H1 (cell line): ENCODE measurements around the gene PDE3A. TPM values are rescaled to one million over a fixed set of nuclear protein-coding genes. Genes with fewer than 3 reads are reported as not detected.

ENCODE experiments used
- BRCA1 ChIP-seq: IDR thresholded peaks from 2 replicates; pipeline ENCODE4 v1.6.1; 2012; ENCODE audit warnings: low read depth, low read length, improper control_type of control experiment
- GTF2F1 ChIP-seq: IDR thresholded peaks from 2 replicates; pipeline ENCODE4 v1.6.1; 2012; ENCODE audit warnings: low read depth, low read length, improper control_type of control experiment, borderline replicate concordance
- POLR2A ChIP-seq, 2 experiments: IDR thresholded peaks; 1 replicate in 1 of 2; 2 replicates in 1 of 2; pipeline ENCODE4 v1.6.1; 2011; ENCODE audit warnings: low read depth in 2 of 2, low read length in 2 of 2, mild to moderate bottlenecking in 2 of 2; ENCODE audit errors: control extremely low read depth in 1 of 2
- RAD21 ChIP-seq, 2 experiments: IDR thresholded peaks in 1 of 2; conservative IDR thresholded peaks in 1 of 2; 2 replicates each; pipeline ENCODE4 v1.6.1; 2011; ENCODE audit warnings: low read depth in 2 of 2, low read length in 2 of 2, improper control_type of control experiment in 1 of 2, inconsistent platforms in 1 of 2, mild to moderate bottlenecking in 1 of 2, moderate library complexity in 1 of 2
- RFX5 ChIP-seq: IDR thresholded peaks from 2 replicates; pipeline ENCODE4 v1.6.1; 2011; ENCODE audit warnings: low read depth, low read length, improper control_type of control experiment, borderline replicate concordance
- polyA plus RNA-seq, 7 experiments: library from polyadenylated mRNA; depleted of rRNA in 3 of 7; stranded (reverse) in 5 of 7; unstranded in 2 of 7; fragments of >200 nt in 5 of 7; fragments of 200-250 nt in 2 of 7; gene quantifications; 1 replicate in 5 of 7; 2 replicates in 1 of 7; 4 replicates in 1 of 7; pipeline versions ENCODE4 v1.2.1 to v1.2.3, GENCODE V29; 2011 to 2013; ENCODE audit warnings: missing spikeins in 2 of 7, mixed read lengths in 2 of 7
- total RNA-seq: library from RNA; stranded (reverse); fragmentation: NEBNext Ultra II Directional; extraction: Animal tissue kit (Norgen Biotek cat#: 25700); gene quantifications from 2 replicates; pipeline ENCODE4 v1.2.1, GENCODE V29; 2021
- TF ChIP-seq, protein P1 (sequence below), 3 experiments: IDR thresholded peaks; 1 replicate in 2 of 3; 2 replicates in 1 of 3; pipeline versions ENCODE4 v1.5.1 to v1.6.1; 2011; ENCODE audit warnings: low read length in 3 of 3, mild to moderate bottlenecking in 3 of 3, inconsistent platforms in 2 of 3, low read depth in 1 of 3, moderate library complexity in 1 of 3; ENCODE audit not compliant: insufficient read depth in 1 of 3; ENCODE audit errors: control extremely low read depth in 1 of 3
- TF ChIP-seq, protein P2 (sequence below): IDR thresholded peaks from 2 replicates; pipeline ENCODE4 v1.6.1; 2012; ENCODE audit warnings: inconsistent platforms

Gene PDE3A
- total and polyA plus RNA-seq, 2 of the 8 experiments (the other 6 are each of a cell fraction or from before 2014, with no cell fraction given): 1.4 to 3.4 TPM

GRCh38 chr12:20508962-20509361 lies 140.6 kb downstream of the PDE3A start (continued):
- TF ChIP-seq, protein P1, sequence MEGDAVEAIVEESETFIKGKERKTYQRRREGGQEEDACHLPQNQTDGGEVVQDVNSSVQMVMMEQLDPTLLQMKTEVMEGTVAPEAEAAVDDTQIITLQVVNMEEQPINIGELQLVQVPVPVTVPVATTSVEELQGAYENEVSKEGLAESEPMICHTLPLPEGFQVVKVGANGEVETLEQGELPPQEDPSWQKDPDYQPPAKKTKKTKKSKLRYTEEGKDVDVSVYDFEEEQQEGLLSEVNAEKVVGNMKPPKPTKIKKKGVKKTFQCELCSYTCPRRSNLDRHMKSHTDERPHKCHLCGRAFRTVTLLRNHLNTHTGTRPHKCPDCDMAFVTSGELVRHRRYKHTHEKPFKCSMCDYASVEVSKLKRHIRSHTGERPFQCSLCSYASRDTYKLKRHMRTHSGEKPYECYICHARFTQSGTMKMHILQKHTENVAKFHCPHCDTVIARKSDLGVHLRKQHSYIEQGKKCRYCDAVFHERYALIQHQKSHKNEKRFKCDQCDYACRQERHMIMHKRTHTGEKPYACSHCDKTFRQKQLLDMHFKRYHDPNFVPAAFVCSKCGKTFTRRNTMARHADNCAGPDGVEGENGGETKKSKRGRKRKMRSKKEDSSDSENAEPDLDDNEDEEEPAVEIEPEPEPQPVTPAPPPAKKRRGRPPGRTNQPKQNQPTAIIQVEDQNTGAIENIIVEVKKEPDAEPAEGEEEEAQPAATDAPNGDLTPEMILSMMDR (IDR thresholded peaks at IDR 0.05; ENCODE audit: control extremely low read depth in 1 of 3, insufficient read depth in 1 of 3, low read depth in 1 of 3, low read length in 3 of 3): no peak
- TF ChIP-seq, protein P2, sequence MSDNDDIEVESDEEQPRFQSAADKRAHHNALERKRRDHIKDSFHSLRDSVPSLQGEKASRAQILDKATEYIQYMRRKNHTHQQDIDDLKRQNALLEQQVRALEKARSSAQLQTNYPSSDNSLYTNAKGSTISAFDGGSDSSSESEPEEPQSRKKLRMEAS: no peak
- TF ChIP-seq BRCA1 (no peak), POLR2A (IDR thresholded peaks at IDR 0.05; ENCODE audit: control extremely low read depth in 1 of 2, low read depth in 2 of 2, low read length in 2 of 2) (no peak), GTF2F1 (no peak), RFX5 (no peak), RAD21 (IDR thresholded peaks at IDR 0.05 in 1 of 2, conservative IDR thresholded peaks at IDR 0.05 in 1 of 2; ENCODE audit: low read depth in 2 of 2, low read length in 2 of 2) (no peak)
